Measurements from ENCODE around the gene DIS3L2. TPM values are rescaled to one million over a fixed set of nuclear protein-coding genes. Genes with fewer than 3 reads are reported as not detected.

Gene DIS3L2
- total and polyA plus RNA-seq, 2 of the 8 experiments (the other 6 are each of a cell fraction or from before 2014, with no cell fraction given) = 11.5 to 21.6 TPM

DNA sequence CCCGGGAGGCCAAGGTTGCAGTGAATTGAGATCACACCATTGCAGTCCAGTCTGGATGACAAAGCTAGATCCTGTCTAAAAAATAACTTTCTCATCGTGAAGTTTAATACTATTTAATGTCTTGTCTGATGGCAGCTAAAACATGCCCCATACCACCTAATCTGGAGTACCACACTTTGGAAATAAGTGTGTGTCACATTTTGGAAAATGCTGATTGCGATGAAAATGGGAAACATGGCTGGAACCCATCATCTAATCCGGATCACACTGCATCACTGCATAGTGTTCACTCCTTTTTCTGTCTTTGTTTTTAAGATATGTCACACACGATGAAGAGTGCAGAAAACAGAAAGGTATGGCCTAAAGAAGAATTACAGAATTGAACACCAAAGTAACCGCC lies 385.9 kb downstream of the DIS3L2 start:
- CTCF ChIA-PET (ENCODE audit: partially characterized antibody) = interaction anchor here (1.3 kb wide), 1 partner anchor 18 kb away, joined by 5 read pairs; no protein-coding TSS in a partner anchor
- FAIRE-seq = no peak

More for the DNA sequence above, 385.9 kb downstream of the DIS3L2 start:
- Histone ChIP-seq H3K27ac (ENCODE audit: low read depth, low read length) (no peak overlapping the region), H3K56ac (replicated peaks; ENCODE audit: insufficient read length, low read depth, low read length) (no peak overlapping the region), H3K23me2 (ENCODE audit: low read depth, low read length) (no peaks in the 10 kb centered on the region; the same call in 1 of the 2 replicates), H4K20me1 (replicated peaks in 1 of 2; ENCODE audit: control insufficient read depth in 1 of 2, insufficient read depth in 2 of 2, low read length in 2 of 2) (no peaks in the 10 kb centered on the region), H2BK20ac (ENCODE audit: low read length) (no peak overlapping the region), H2BK12ac (ENCODE audit: low read depth, low read length) (no peak overlapping the region), H2AFZ (ENCODE audit: low read length) (no peak overlapping the region), H3K36me3 (ENCODE audit: control insufficient read depth in 2 of 4, insufficient read depth in 4 of 4, low read length in 3 of 4) (peaks cover 0 to 5% (median 0%) of the 10 kb centered on the region in 4 experiments; a peak in 1 of 8 replicates), H3K23ac (ENCODE audit: insufficient read length) (no peak overlapping the region), H4K8ac (ENCODE audit: extremely low read depth, insufficient read depth, low read length) (no peak overlapping the region), H3K27me3 (replicated peaks in 1 of 4; ENCODE audit: control insufficient read depth in 3 of 4, extremely low read depth in 1 of 4, insufficient read depth in 3 of 4, low read length in 3 of 4) (peaks cover 23 to 33% (median 30%) of the 10 kb centered on the region in 4 experiments; a peak in 6 of 7 replicates), H3K18ac (ENCODE audit: extremely low read depth, low read length) (no peak overlapping the region), H2AK5ac (ENCODE audit: low read depth, low read length) (no peak overlapping the region), H3K14ac (ENCODE audit: insufficient read length) (no peak overlapping the region), H3K4me3 (ENCODE audit: extremely low read depth in 1 of 4, insufficient read depth in 2 of 4, low read depth in 3 of 4, low read length in 4 of 4) (no peak overlapping the region), H3K79me1 (ENCODE audit: low read depth, low read length) (no peaks in the 10 kb centered on the region), H2BK15ac (ENCODE audit: low read length) (no peak overlapping the region), H3K4ac (replicated peaks; ENCODE audit: insufficient read length, low read depth, low read length) (no peak overlapping the region), H3K9ac (replicated peaks in 1 of 4; ENCODE audit: extremely low read depth in 1 of 4, low read depth in 3 of 4, low read length in 3 of 4) (no peak overlapping the region), H4K5ac (ENCODE audit: insufficient read length, low read depth, low read length) (no peak overlapping the region), H3K9me3 (ENCODE audit: insufficient read depth in 2 of 2, low read depth in 1 of 2, low read length in 1 of 2) (no peaks in the 10 kb centered on the region), H3K4me2 (ENCODE audit: insufficient read depth in 1 of 2, low read depth in 2 of 2, low read length in 2 of 2) (no peak overlapping the region), H4K91ac (replicated peaks; ENCODE audit: insufficient read length, low read length) (no peak overlapping the region), H3K79me2 (ENCODE audit: control insufficient read depth in 1 of 2, insufficient read depth in 2 of 2, low read length in 2 of 2) (no peaks in the 10 kb centered on the region), H3K4me1 (replicated peaks in 1 of 4; ENCODE audit: control insufficient read depth in 3 of 4, insufficient read depth in 4 of 4, low read length in 3 of 4) (peaks cover 0 to 4% (median 2%) of the 10 kb centered on the region in 4 experiments; a peak in 3 of 7 replicates), H2BK120ac (replicated peaks; ENCODE audit: low read depth, low read length) (no peak overlapping the region), H2BK5ac (ENCODE audit: low read depth, low read length) (no peak overlapping the region)
- POLR2A ChIA-PET (ENCODE audit: partially characterized antibody) = interaction anchor here (1.2 kb wide), 1 partner anchor 87 kb away, joined by 3 read pairs; no protein-coding TSS in a partner anchor
- TF ChIP-seq CEBPB (IDR thresholded peaks at IDR 0.05; ENCODE audit: low read depth, low read length) (no peak), RAD21 (IDR thresholded peaks at IDR 0.05 in 1 of 2, conservative IDR thresholded peaks at IDR 0.05 in 1 of 2; ENCODE audit: low read depth in 2 of 2, low read length in 2 of 2) (no peak), MAFK (IDR thresholded peaks at IDR 0.05; ENCODE audit: low read depth, low read length) (no peak), CREB1 (IDR thresholded peaks at IDR 0.05) (no peak), GABPA (IDR thresholded peaks at IDR 0.05; ENCODE audit: borderline replicate concordance, insufficient read depth, low read length) (no peak), TEAD4 (IDR thresholded peaks at IDR 0.05; ENCODE audit: low read depth, low read length) (no peak), ASH2L (IDR thresholded peaks at IDR 0.05; ENCODE audit: low read length) (no peak), BRCA1 (IDR thresholded peaks at IDR 0.05; ENCODE audit: low read depth, low read length) (no peak), SIX5 (IDR thresholded peaks at IDR 0.05; ENCODE audit: low read depth, low read length) (no peak), CBX8 (IDR thresholded peaks at IDR 0.05; ENCODE audit: borderline replicate concordance, low read depth, low read length) (no peak), NANOG (IDR thresholded peaks at IDR 0.05; ENCODE audit: insufficient read depth, low read depth, low read length, poor library complexity, severe bottlenecking) (no peak)
- no peak for DNase-seq (ENCODE audit: low read depth in 1 of 2, low spot score in 2 of 2)
- WGBS, 2 experiments (ENCODE audit: extremely low coverage in 1 of 2, insufficient coverage in 1 of 2, insufficient read length in 1 of 2, insufficient replicate concordance in 2 of 2, low coverage in 1 of 2, low lambda C conversion rate in 2 of 2, missing lambda C conversion rate in 1 of 2) = 89% methylated on average over 6 of the region's 6 CpGs; no CpG with 5 or more reads in 1 of the 2 experiments

All from H1 (cell line).